K562 (cell line): ENCODE results near the gene SPATA21. TPM values are rescaled to one million over a fixed set of nuclear protein-coding genes. Genes with fewer than 3 reads are reported as not detected.
A peak's percentile ranks its signal among the peaks of the same experiment; 100 is the strongest.

ENCODE experiments used
- ARHGAP35 ChIP-seq: fragments of 450-650 bp; IDR thresholded peaks from 2 replicates; pipeline ENCODE4 v1.6.1; 2018; ENCODE audit not compliant: partially characterized antibody
- CHD2 ChIP-seq: IDR thresholded peaks from 2 replicates; pipeline ENCODE4 v1.6.1; 2011; ENCODE audit warnings: low read depth, low read length
- GTF2A2 ChIP-seq: IDR thresholded peaks from 2 replicates; pipeline ENCODE4 v1.6.1; 2016; ENCODE audit warnings: mild to moderate bottlenecking, missing genetic modification characterization, missing compliant biosample characterization
- MED1 ChIP-seq: sonication (generic); formaldehyde crosslinking; IDR thresholded peaks from 2 replicates; pipeline ENCODE4 v1.8.1; 2023; ENCODE audit warnings: missing genetic modification reagents, borderline replicate concordance
- NR2C1 ChIP-seq, 2 experiments: fragments of 450-650 bp; IDR thresholded peaks; 2 replicates each; pipeline ENCODE4 v1.6.1; 2017; ENCODE audit warnings: mild to moderate bottlenecking in 2 of 2, antibody characterized with exemption in 1 of 2, inconsistent platforms in 1 of 2, missing compliant biosample characterization in 1 of 2, missing genetic modification characterization in 1 of 2
- RB1 ChIP-seq: fragments of 450-650 bp; IDR thresholded peaks from 2 replicates; pipeline ENCODE4 v1.6.1; 2017; ENCODE audit warnings: low read depth, mild to moderate bottlenecking
- SMC3 ChIP-seq: conservative IDR thresholded peaks from 2 replicates; pipeline ENCODE4 v1.6.1; 2011; ENCODE audit warnings: low read depth, low read length, improper control_type of control experiment; ENCODE audit not compliant: insufficient read depth
- SOX6 ChIP-seq: fragments of 450-650 bp; IDR thresholded peaks from 2 replicates; pipeline ENCODE4 v1.6.1; 2014; ENCODE audit warnings: mild to moderate bottlenecking
- SP2 ChIP-seq: IDR thresholded peaks from 2 replicates; pipeline ENCODE4 v1.6.1; 2011; ENCODE audit warnings: mild to moderate bottlenecking, low read depth, low read length, moderate library complexity; ENCODE audit not compliant: poor library complexity, severe bottlenecking; ENCODE audit errors: extremely low read depth
- TEAD2 ChIP-seq: fragments of 450-650 bp; IDR thresholded peaks from 2 replicates; pipeline ENCODE4 v1.6.1; 2016; ENCODE audit warnings: missing genetic modification characterization, control low read depth, missing compliant biosample characterization
- YY1 ChIP-seq, 3 experiments: IDR thresholded peaks; 2 replicates each; pipeline ENCODE4 v1.6.1; 2011; ENCODE audit warnings: low read length in 2 of 3, mild to moderate bottlenecking in 2 of 3, moderate library complexity in 2 of 3, borderline replicate concordance in 1 of 3, control low read depth in 1 of 3, low read depth in 1 of 3; ENCODE audit not compliant: insufficient read depth in 3 of 3, insufficient replicate concordance in 2 of 3, control insufficient read depth in 1 of 3, insufficient read length in 1 of 3; ENCODE audit errors: extremely low read depth in 1 of 3
- ZNF232 ChIP-seq: sonication (generic); formaldehyde crosslinking; IDR thresholded peaks from 2 replicates; pipeline ENCODE4 v1.8.0; 2022; ENCODE audit warnings: mild to moderate bottlenecking, missing genetic modification reagents
- ZNF639 ChIP-seq, 2 experiments: fragments of 200-800 bp in 1 of 2; sonication (Bioruptor generic) in 1 of 2; sonication (generic) in 1 of 2; formaldehyde crosslinking in 1 of 2; IDR thresholded peaks in 1 of 2; conservative IDR thresholded peaks in 1 of 2; 2 replicates each; pipeline versions ENCODE4 v1.5.0 to v1.6.1; 2016 to 2020; ENCODE audit warnings: missing compliant biosample characterization in 1 of 2, missing genetic modification characterization in 1 of 2, missing genetic modification reagents in 1 of 2
- polyA plus RNA-seq, 8 experiments: library from polyadenylated mRNA; depleted of rRNA in 4 of 8; stranded (reverse) in 5 of 8; unstranded in 3 of 8; fragments of >200 nt; fragmentation: Nextera tagmentation in 2 of 8; fragmentation: Illumina TruSeq in 1 of 8; extraction: Ambion mirVana in 2 of 8; extraction: Trizol in 1 of 8; gene quantifications; 2 replicates each; pipeline versions ENCODE4 v1.2.1 to v1.2.3, GENCODE V29; 2011 to 2014; ENCODE audit warnings: inconsistent platforms in 1 of 8, missing spikeins in 1 of 8
- total RNA-seq, 7 experiments: library from RNA; depleted of rRNA in 6 of 7; stranded (reverse); fragments of >200 nt in 6 of 7; fragmentation: Illumina TruSeq in 2 of 7; extraction: Trizol in 2 of 7; gene quantifications; 2 replicates each; pipeline versions ENCODE4 v1.2.1 to v1.2.3, GENCODE V29; 2011 to 2021; ENCODE audit warnings: low replicate concordance in 1 of 7
- TF ChIP-seq, protein P1 (sequence below): sonication (generic); formaldehyde crosslinking; IDR thresholded peaks from 2 replicates; pipeline ENCODE4 v1.8.0; 2022; ENCODE audit warnings: missing genetic modification reagents, mild to moderate bottlenecking, moderate library complexity, borderline replicate concordance
- TF ChIP-seq, protein P2 (sequence below), 2 experiments: fragments of 450-650 bp in 1 of 2; IDR thresholded peaks; 2 replicates each; pipeline ENCODE4 v1.6.1; 2011 to 2017; ENCODE audit warnings: low read depth in 2 of 2, antibody characterized with exemption in 1 of 2, borderline replicate concordance in 1 of 2, low read length in 1 of 2, mild to moderate bottlenecking in 1 of 2, mixed read lengths in 1 of 2; ENCODE audit not compliant: control insufficient read depth in 1 of 2
- TF ChIP-seq, protein P3 (sequence below): fragments of 450-650 bp; formaldehyde crosslinking; IDR thresholded peaks from 2 replicates; pipeline ENCODE4 v1.4.0; 2020; ENCODE audit warnings: mild to moderate bottlenecking, moderate library complexity

The SPATA21 gene
- total and polyA plus RNA-seq, 9 of the 15 experiments (the other 6 are each of a cell fraction or from before 2014, with no cell fraction given) = 0.10 to 0.36 (median 0.13) TPM; not detected in 3

DNA sequence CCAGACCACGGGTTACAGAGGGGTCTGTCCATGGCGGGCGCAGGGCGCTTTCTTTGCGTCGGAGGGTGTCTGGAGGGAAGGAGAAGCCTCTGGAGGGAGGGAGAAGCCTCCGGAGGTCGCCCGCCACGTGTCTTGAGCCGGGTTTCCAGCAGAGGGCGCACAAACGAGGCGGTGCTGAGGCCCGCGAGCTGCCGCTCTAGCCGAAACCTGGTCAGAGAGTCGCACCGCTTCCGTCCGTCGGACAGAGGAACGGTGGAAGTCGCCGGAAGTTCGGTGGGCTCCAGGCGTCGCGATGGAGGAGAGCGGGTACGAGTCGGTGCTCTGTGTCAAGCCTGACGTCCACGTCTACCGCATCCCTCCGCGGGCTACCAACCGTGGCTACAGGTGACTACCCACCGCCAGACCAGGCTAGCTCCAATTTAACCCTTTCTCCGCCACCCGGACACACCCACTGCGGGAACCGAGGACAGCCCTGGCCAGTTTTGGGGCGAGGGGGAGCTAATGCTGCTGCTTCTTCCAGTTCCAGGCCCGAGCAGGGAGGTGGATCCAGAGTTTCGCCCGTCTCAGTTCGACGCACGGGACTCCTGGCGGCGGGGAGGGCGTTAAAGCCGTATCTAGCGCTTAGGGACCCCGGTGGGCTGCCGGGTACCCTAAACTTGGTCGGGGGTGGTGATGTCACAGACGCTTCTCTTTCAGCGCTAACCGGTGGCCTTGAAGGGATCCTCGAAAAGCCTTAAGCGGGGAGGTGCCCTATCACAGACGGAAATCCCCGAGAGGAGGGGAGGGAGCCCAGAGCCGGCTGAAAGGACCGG, 3.5 kb upstream of the SPATA21 start, which contains the start of gene NECAP2 (continued):
- TF ChIP-seq YY1 (IDR thresholded peaks at IDR 0.05; ENCODE audit: borderline replicate concordance in 1 of 3, control insufficient read depth in 1 of 3, extremely low read depth in 1 of 3, insufficient read depth in 3 of 3, insufficient read length in 1 of 3, insufficient replicate concordance in 2 of 3, low read depth in 1 of 3, low read length in 2 of 3) = peak in 2 of 3 experiments; percentile 70 to 71
- TF ChIP-seq ZNF639 (CRISPR knock-in tag; conservative IDR thresholded peaks at IDR 0.05 in 1 of 2, IDR thresholded peaks at IDR 0.05 in 1 of 2) = peak in 1 of 2 experiments; percentile 83; a peak in 1 of 4 replicates
- 0 out of 2 replicates have a peak, but pooled peaks have one; percentile 32 for TF ChIP-seq CHD2
- no peak for TF ChIP-seq GTF2A2
- peak; percentile 69; the same call in 1 of the 2 replicates for TF ChIP-seq NR2C1 (IDR thresholded peaks at IDR 0.05)
- TF ChIP-seq NR2C1 (tag; IDR thresholded peaks at IDR 0.05) = peak; percentile 65
- no peak for TF ChIP-seq ZNF232 (CRISPR knock-in tag)
- TF ChIP-seq SP2 = peak; percentile 98
- TF ChIP-seq, protein P1, sequence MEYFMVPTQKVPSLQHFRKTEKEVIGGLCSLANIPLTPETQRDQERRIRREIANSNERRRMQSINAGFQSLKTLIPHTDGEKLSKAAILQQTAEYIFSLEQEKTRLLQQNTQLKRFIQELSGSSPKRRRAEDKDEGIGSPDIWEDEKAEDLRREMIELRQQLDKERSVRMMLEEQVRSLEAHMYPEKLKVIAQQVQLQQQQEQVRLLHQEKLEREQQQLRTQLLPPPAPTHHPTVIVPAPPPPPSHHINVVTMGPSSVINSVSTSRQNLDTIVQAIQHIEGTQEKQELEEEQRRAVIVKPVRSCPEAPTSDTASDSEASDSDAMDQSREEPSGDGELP (CRISPR knock-in tag) = peak; percentile 91
- TF ChIP-seq, protein P2, sequence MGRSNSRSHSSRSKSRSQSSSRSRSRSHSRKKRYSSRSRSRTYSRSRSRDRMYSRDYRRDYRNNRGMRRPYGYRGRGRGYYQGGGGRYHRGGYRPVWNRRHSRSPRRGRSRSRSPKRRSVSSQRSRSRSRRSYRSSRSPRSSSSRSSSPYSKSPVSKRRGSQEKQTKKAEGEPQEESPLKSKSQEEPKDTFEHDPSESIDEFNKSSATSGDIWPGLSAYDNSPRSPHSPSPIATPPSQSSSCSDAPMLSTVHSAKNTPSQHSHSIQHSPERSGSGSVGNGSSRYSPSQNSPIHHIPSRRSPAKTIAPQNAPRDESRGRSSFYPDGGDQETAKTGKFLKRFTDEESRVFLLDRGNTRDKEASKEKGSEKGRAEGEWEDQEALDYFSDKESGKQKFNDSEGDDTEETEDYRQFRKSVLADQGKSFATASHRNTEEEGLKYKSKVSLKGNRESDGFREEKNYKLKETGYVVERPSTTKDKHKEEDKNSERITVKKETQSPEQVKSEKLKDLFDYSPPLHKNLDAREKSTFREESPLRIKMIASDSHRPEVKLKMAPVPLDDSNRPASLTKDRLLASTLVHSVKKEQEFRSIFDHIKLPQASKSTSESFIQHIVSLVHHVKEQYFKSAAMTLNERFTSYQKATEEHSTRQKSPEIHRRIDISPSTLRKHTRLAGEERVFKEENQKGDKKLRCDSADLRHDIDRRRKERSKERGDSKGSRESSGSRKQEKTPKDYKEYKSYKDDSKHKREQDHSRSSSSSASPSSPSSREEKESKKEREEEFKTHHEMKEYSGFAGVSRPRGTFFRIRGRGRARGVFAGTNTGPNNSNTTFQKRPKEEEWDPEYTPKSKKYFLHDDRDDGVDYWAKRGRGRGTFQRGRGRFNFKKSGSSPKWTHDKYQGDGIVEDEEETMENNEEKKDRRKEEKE (IDR thresholded peaks at IDR 0.05; ENCODE audit: borderline replicate concordance in 1 of 2, control insufficient read depth in 1 of 2, low read depth in 2 of 2, low read length in 1 of 2) = peak in 1 of 2 experiments; percentile 85; a peak in 1 of 4 replicates
- no peak for TF ChIP-seq ARHGAP35
- TF ChIP-seq SMC3 = peak; percentile 74
- peak; percentile 97 for TF ChIP-seq RB1
- peak; percentile 76; the same call in 1 of the 2 replicates for TF ChIP-seq SOX6
- TF ChIP-seq, protein P3, sequence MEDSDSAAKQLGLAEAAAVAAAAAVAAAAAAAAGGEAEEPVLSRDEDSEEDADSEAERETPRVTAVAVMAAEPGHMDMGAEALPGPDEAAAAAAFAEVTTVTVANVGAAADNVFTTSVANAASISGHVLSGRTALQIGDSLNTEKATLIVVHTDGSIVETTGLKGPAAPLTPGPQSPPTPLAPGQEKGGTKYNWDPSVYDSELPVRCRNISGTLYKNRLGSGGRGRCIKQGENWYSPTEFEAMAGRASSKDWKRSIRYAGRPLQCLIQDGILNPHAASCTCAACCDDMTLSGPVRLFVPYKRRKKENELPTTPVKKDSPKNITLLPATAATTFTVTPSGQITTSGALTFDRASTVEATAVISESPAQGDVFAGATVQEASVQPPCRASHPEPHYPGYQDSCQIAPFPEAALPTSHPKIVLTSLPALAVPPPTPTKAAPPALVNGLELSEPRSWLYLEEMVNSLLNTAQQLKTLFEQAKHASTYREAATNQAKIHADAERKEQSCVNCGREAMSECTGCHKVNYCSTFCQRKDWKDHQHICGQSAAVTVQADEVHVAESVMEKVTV (CRISPR knock-in tag) = no peak; the same call in 1 of the 2 replicates
- no peak for TF ChIP-seq MED1
- TF ChIP-seq TEAD2 (tag) = no peak
